ENCODE results near the gene DHCR24. TPM values are rescaled to one million over a fixed set of nuclear protein-coding genes. Genes with fewer than 3 reads are reported as not detected.

The DHCR24 gene
- total and polyA plus RNA-seq, 2 of the 13 experiments (the other 11 are each of a cell fraction or from before 2014, with no cell fraction given), result 374 to 448 TPM

GRCh38 chr1:54861070-54861761, 25.8 kb downstream of the DHCR24 start (continued):
- TF ChIP-seq ZNF800 (CRISPR knock-in tag; IDR thresholded peaks at IDR 0.05), result 0 out of 2 replicates have a peak, but pooled peaks have one; percentile 26
- TF ChIP-seq, protein P1, sequence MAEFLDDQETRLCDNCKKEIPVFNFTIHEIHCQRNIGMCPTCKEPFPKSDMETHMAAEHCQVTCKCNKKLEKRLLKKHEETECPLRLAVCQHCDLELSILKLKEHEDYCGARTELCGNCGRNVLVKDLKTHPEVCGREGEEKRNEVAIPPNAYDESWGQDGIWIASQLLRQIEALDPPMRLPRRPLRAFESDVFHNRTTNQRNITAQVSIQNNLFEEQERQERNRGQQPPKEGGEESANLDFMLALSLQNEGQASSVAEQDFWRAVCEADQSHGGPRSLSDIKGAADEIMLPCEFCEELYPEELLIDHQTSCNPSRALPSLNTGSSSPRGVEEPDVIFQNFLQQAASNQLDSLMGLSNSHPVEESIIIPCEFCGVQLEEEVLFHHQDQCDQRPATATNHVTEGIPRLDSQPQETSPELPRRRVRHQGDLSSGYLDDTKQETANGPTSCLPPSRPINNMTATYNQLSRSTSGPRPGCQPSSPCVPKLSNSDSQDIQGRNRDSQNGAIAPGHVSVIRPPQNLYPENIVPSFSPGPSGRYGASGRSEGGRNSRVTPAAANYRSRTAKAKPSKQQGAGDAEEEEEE (CRISPR knock-in tag; IDR thresholded peaks at IDR 0.05; ENCODE audit: borderline replicate concordance), result peak; percentile 77; the same call in 1 of the 2 replicates
- TF ChIP-seq CEBPG (CRISPR knock-in tag; IDR thresholded peaks at IDR 0.05), result peak; percentile 90
- TF ChIP-seq CBFB (CRISPR knock-in tag; IDR thresholded peaks at IDR 0.05), result peak; percentile 18; the same call in 1 of the 2 replicates
- TF ChIP-seq SIX4 (CRISPR knock-in tag; IDR thresholded peaks at IDR 0.05), result peak; percentile 97
- no peak for TF ChIP-seq PHF5A (CRISPR knock-in tag; IDR thresholded peaks at IDR 0.05; ENCODE audit: low read depth, unreplicated experiment)
- 0 out of 2 replicates have a peak, but pooled peaks have one; percentile 17 for TF ChIP-seq ZMYM2 (CRISPR knock-in tag; IDR thresholded peaks at IDR 0.05)
- no peak for TF ChIP-seq MBNL3 (CRISPR knock-in tag; conservative IDR thresholded peaks at IDR 0.05)
- TF ChIP-seq ZNF557 (CRISPR knock-in tag; IDR thresholded peaks at IDR 0.05), result 0 out of 2 replicates have a peak, but pooled peaks have one; percentile 30
- TF ChIP-seq PHF8 (CRISPR knock-in tag; IDR thresholded peaks at IDR 0.05), result no peak
- TF ChIP-seq ZMYM3 (CRISPR knock-in tag; IDR thresholded peaks at IDR 0.05), result peak; percentile 58; the same call in 1 of the 2 replicates
- peak; percentile 62; the same call in 1 of the 2 replicates for TF ChIP-seq CEBPB (IDR thresholded peaks at IDR 0.05; ENCODE audit: borderline replicate concordance, low read depth, low read length)
- peak; percentile 61 for TF ChIP-seq ZFY (CRISPR knock-in tag; IDR thresholded peaks at IDR 0.05)
- TF ChIP-seq, protein P2, sequence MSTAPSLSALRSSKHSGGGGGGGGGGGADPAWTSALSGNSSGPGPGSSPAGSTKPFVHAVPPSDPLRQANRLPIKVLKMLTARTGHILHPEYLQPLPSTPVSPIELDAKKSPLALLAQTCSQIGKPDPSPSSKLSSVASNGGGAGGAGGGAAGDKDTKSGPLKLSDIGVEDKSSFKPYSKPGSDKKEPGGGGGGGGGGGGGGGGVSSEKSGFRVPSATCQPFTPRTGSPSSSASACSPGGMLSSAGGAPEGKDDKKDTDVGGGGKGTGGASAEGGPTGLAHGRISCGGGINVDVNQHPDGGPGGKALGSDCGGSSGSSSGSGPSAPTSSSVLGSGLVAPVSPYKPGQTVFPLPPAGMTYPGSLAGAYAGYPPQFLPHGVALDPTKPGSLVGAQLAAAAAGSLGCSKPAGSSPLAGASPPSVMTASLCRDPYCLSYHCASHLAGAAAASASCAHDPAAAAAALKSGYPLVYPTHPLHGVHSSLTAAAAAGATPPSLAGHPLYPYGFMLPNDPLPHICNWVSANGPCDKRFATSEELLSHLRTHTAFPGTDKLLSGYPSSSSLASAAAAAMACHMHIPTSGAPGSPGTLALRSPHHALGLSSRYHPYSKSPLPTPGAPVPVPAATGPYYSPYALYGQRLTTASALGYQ (CRISPR knock-in tag; IDR thresholded peaks at IDR 0.05), result peak; percentile 76; the same call in 1 of the 2 replicates
- TF ChIP-seq FOXJ3 (CRISPR knock-in tag; IDR thresholded peaks at IDR 0.05; ENCODE audit: borderline replicate concordance), result peak; percentile 76; the same call in 1 of the 2 replicates
- TF ChIP-seq, protein P3, sequence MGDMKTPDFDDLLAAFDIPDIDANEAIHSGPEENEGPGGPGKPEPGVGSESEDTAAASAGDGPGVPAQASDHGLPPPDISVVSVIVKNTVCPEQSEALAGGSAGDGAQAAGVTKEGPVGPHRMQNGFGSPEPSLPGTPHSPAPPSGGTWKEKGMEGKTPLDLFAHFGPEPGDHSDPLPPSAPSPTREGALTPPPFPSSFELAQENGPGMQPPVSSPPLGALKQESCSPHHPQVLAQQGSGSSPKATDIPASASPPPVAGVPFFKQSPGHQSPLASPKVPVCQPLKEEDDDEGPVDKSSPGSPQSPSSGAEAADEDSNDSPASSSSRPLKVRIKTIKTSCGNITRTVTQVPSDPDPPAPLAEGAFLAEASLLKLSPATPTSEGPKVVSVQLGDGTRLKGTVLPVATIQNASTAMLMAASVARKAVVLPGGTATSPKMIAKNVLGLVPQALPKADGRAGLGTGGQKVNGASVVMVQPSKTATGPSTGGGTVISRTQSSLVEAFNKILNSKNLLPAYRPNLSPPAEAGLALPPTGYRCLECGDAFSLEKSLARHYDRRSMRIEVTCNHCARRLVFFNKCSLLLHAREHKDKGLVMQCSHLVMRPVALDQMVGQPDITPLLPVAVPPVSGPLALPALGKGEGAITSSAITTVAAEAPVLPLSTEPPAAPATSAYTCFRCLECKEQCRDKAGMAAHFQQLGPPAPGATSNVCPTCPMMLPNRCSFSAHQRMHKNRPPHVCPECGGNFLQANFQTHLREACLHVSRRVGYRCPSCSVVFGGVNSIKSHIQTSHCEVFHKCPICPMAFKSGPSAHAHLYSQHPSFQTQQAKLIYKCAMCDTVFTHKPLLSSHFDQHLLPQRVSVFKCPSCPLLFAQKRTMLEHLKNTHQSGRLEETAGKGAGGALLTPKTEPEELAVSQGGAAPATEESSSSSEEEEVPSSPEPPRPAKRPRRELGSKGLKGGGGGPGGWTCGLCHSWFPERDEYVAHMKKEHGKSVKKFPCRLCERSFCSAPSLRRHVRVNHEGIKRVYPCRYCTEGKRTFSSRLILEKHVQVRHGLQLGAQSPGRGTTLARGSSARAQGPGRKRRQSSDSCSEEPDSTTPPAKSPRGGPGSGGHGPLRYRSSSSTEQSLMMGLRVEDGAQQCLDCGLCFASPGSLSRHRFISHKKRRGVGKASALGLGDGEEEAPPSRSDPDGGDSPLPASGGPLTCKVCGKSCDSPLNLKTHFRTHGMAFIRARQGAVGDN (CRISPR knock-in tag; IDR thresholded peaks at IDR 0.05), result peak; percentile 52
- TF ChIP-seq, protein P4, sequence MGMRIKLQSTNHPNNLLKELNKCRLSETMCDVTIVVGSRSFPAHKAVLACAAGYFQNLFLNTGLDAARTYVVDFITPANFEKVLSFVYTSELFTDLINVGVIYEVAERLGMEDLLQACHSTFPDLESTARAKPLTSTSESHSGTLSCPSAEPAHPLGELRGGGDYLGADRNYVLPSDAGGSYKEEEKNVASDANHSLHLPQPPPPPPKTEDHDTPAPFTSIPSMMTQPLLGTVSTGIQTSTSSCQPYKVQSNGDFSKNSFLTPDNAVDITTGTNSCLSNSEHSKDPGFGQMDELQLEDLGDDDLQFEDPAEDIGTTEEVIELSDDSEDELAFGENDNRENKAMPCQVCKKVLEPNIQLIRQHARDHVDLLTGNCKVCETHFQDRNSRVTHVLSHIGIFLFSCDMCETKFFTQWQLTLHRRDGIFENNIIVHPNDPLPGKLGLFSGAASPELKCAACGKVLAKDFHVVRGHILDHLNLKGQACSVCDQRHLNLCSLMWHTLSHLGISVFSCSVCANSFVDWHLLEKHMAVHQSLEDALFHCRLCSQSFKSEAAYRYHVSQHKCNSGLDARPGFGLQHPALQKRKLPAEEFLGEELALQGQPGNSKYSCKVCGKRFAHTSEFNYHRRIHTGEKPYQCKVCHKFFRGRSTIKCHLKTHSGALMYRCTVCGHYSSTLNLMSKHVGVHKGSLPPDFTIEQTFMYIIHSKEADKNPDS (CRISPR knock-in tag; IDR thresholded peaks at IDR 0.05), result peak; percentile 94

Data from HepG2 (cell line).